IPS-15b (cell line): ENCODE data around the gene CCL27.
A peak's percentile ranks its signal among the peaks of the same experiment; 100 is the strongest.
"Not testable (repeated sequence)": the region's sequence is repeated elsewhere in the genome, so short reads cannot be mapped to it uniquely, and the experiment has no call there.

Experiments used
- H3K27me3 ChIP-seq: one replicate; pipeline ENCODE4 v1.6.1; 2013; ENCODE audit warnings: low read length; ENCODE audit not compliant: control insufficient read depth, insufficient read depth
- H3K36me3 ChIP-seq: one replicate; pipeline ENCODE4 v1.6.1; 2013; ENCODE audit warnings: low read length; ENCODE audit not compliant: control insufficient read depth, insufficient read depth
- H3K4me1 ChIP-seq: one replicate; pipeline ENCODE4 v1.6.1; 2013; ENCODE audit warnings: mild to moderate bottlenecking, low read length; ENCODE audit not compliant: control insufficient read depth, insufficient read depth
- H3K4me3 ChIP-seq: one replicate; pipeline ENCODE4 v1.5.1; 2013; ENCODE audit warnings: low read depth, low read length
- H3K9ac ChIP-seq: one replicate; pipeline ENCODE4 v1.6.1; 2013; ENCODE audit warnings: low read depth, mild to moderate bottlenecking, low read length
- H3K9me3 ChIP-seq: one replicate; pipeline ENCODE4 v1.6.1; 2013; ENCODE audit warnings: mild to moderate bottlenecking, low read length; ENCODE audit not compliant: control insufficient read depth, insufficient read depth

CCL27 gene

DNA sequence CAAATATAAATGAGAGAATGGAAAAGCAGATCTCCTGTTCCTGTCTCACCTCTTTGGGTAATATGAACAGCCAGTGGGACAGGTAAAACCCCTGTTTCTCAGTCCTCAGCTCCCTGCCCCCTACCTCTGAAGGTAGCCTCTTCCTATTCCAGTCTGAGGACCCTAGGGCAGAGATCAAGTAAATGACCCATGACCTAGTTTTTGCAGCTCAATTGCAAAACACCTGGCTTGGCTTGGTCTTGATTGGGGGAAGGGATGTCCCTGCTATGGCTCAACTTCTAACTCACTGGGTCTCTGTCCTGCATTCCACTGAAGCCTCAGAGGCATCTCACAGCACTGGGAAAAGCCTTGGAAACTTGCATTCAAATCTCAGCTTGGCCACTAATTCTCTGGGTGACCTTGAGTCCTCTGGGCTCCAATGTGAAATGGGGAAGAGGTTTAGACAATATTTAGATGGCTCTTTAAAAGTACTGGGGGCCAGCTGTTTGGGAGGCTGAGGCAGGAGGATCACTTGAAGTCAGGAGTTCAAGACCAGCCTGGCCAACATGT lies 17.6 kb downstream of the CCL27 start:
- Histone ChIP-seq H3K9me3 (no peaks in the 10 kb centered on the region), H3K4me1 (peaks cover 21% of the 10 kb centered on the region), H3K4me3 (peak overlapping the region; percentile 0), H3K36me3 (peaks cover 10% of the 10 kb centered on the region), H3K27me3 (no peaks in the 10 kb centered on the region), H3K9ac (peak overlapping the region; percentile 57)

GRCh38 chr9:34642679-34643078 lies 19.8 kb downstream of the CCL27 start:
- Histone ChIP-seq H3K4me1 (peaks cover 22% of the 10 kb centered on the region), H3K9me3 (no peaks in the 10 kb centered on the region), H3K4me3 (no peak overlapping the region), H3K36me3 (no peaks in the 10 kb centered on the region), H3K9ac (no peak overlapping the region), H3K27me3 (no peaks in the 10 kb centered on the region)

- not testable (repeated sequence) for H3K4me3 ChIP-seq, H3K27me3 ChIP-seq, H3K9me3 ChIP-seq, H3K9ac ChIP-seq, H3K36me3 ChIP-seq, H3K4me1 ChIP-seq
Measured at GRCh38 chr9:34639322-34639721, 23.1 kb downstream of the CCL27 start.

- Histone ChIP-seq H3K27me3 (peaks cover 10% of the 10 kb centered on the region), H3K4me3 (peak overlapping the region; percentile 80), H3K9me3 (no peaks in the 10 kb centered on the region), H3K9ac (peak overlapping the region; percentile 26), H3K36me3 (peaks cover 7% of the 10 kb centered on the region), H3K4me1 (peaks cover 8% of the 10 kb centered on the region)
Measured at GRCh38 chr9:34638138-34638445, 24.4 kb downstream of the CCL27 start.

DNA sequence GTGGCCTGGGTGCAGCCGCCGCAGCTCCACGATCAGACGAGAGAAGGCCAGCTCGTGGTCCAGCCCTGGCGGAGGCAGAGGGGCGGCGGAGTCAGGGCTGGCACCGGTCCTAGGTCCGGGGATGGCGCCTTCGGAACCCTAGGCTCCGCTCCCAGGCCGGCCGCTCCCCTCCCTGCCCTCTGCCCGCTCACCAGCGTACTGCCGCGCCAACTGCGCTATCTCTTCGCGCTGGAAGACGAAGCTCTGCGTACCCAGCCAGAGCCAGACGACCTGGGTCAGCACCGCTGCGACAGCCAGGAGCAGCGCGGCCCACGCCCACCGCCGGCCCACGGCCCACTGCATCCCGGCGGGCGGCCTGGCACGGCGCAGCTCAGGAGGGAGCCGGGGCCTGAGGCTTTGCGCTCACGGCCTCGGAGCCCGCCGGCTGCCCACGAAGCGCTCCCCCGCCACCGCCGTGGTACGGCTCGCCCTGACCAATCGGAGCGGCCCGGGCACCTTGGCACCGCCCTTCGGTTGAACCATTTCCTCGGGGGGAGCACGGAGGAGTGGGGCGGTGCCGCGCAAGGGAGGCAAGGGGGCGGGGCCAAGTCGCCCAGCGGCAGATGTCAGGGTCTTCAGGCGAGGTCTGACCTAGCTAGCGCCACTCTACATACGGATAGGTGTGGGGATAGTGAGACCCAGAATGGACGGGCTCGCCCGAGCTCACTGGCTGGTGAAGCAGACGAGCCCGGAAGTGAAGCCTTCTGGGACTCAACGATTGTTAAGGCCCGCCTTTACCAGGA lies 24.9 kb downstream of the CCL27 start, which contains the start of gene SIGMAR1:
Gene SIGMAR1 (minus strand): TSS at position 432 of the 782 bp plus-strand sequence. CDS start 90 bp downstream, at position 342.
- peak within 1 kb of the TSS; percentile 79 for H3K9ac ChIP-seq
- H3K4me3 ChIP-seq = peak within 1 kb of the TSS; percentile 80
- H3K4me1 ChIP-seq = peaks cover 8% of the 10 kb centered on the region

DNA sequence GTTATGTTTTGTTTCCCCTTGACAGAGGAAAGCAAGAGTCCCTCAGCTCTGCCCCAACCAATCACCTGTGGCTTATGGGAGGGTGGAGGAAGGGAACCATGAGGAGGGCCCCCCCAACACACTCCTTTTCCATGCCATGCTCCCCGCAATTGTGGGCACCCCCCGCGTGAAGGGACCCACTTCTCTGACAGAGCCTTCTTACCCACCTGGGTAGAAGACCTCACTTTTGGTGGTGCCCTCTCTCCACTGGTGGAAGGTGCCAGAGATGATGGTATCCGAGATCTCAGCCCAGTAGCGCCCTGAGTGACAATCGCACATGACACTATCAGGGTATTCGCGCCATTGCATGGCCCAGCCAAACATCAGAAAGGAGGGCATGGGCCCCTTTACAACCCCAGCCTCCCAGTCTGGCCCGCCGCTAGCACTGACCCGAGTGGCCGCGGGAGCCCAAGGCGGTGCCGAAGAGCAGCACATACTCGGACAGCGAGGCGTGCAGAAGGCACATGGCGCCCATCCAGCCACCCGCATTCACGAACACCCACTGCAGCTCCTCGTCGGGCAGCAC lies 25.6 kb downstream of the CCL27 start:
- Histone ChIP-seq H3K9me3 (no peaks in the 10 kb centered on the region), H3K4me1 (peaks cover 8% of the 10 kb centered on the region), H3K4me3 (peak overlapping the region; percentile 80), H3K36me3 (peaks cover 7% of the 10 kb centered on the region), H3K27me3 (peaks cover 18% of the 10 kb centered on the region), H3K9ac (peak overlapping the region; percentile 79)

More for the DNA sequence above, 24.9 kb downstream of the CCL27 start, which contains the start of gene SIGMAR1:
- H3K36me3 ChIP-seq = peaks cover 7% of the 10 kb centered on the region
- no peaks in the 10 kb centered on the region for H3K9me3 ChIP-seq
- H3K27me3 ChIP-seq = peaks cover 11% of the 10 kb centered on the region

DNA sequence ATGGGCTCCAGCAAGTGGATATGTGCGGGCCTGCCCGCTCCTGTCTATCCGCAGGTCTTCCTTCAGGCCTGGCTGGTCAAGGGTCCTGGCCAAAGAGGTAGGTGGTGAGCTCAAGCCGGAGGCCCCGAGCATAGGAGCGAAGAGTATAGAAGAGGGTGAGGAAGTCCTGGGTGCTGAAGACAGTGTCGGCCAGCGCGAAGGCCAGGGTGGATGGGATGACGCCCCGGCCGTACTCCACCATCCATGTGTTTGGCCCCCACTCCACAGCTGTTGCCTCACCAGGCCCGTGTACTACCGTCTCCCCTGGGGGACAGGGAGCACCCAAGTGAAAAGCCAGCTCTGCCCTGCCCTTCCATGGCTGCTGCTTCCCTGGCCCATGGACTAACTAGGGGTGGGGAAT lies 26.9 kb downstream of the CCL27 start:
- Histone ChIP-seq H3K4me1 (peaks cover 8% of the 10 kb centered on the region), H3K9ac (no peak overlapping the region), H3K27me3 (peaks cover 31% of the 10 kb centered on the region), H3K9me3 (no peaks in the 10 kb centered on the region), H3K4me3 (no peak overlapping the region), H3K36me3 (peaks cover 7% of the 10 kb centered on the region)

DNA sequence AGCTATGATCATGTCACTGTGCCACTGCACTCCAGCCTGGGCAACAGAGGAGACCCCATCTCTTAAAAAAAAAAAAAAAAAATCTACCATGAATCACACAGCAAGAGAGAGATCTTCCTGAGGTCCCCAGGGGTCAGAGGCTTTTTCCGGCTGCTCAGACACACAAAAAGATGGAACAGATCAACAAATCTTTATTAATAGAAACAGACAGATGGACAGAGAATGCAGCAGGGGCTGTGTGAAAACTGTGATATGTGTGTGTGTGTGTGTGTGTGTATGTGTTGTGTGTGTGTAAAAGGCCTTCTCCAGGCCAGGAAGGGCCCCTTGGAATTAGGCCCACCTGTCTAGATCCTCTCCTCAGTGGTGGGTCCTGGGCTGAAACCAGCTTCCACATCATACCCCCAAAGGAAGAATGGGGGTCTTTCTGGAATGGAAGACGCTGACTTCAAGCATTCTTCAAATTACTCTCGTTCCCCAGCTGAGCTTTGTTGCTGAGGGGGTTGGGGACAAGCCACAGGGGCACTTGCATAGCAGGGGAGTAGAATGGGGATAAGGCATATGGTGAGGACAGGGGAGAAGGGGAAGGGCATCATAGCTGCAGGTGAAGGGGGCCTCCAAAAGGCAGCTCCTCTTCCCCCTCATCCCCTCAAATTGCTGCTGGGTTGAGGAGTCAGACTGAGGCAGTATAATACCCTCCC lies 27.8 kb downstream of the CCL27 start:
- peaks cover 7% of the 10 kb centered on the region for H3K36me3 ChIP-seq
- H3K27me3 ChIP-seq = peaks cover 40% of the 10 kb centered on the region
- no peak overlapping the region for H3K4me3 ChIP-seq
- no peak overlapping the region for H3K9ac ChIP-seq
- H3K4me1 ChIP-seq = peaks cover 8% of the 10 kb centered on the region
- H3K9me3 ChIP-seq = no peaks in the 10 kb centered on the region

- peaks cover 7% of the 10 kb centered on the region for H3K36me3 ChIP-seq
- H3K9ac ChIP-seq = no peak overlapping the region
- no peak overlapping the region for H3K4me3 ChIP-seq
- H3K27me3 ChIP-seq = peaks cover 47% of the 10 kb centered on the region
- no peaks in the 10 kb centered on the region for H3K9me3 ChIP-seq
- H3K4me1 ChIP-seq = peaks cover 10% of the 10 kb centered on the region
Measured at GRCh38 chr9:34633851-34634550, 28.5 kb downstream of the CCL27 start.

GRCh38 chr9:34633166-34633565 lies 29.3 kb downstream of the CCL27 start:
- Histone ChIP-seq H3K9me3 (no peaks in the 10 kb centered on the region), H3K4me3 (no peak overlapping the region), H3K36me3 (peaks cover 7% of the 10 kb centered on the region), H3K4me1 (peaks cover 6% of the 10 kb centered on the region), H3K9ac (no peak overlapping the region), H3K27me3 (peaks cover 54% of the 10 kb centered on the region)

DNA sequence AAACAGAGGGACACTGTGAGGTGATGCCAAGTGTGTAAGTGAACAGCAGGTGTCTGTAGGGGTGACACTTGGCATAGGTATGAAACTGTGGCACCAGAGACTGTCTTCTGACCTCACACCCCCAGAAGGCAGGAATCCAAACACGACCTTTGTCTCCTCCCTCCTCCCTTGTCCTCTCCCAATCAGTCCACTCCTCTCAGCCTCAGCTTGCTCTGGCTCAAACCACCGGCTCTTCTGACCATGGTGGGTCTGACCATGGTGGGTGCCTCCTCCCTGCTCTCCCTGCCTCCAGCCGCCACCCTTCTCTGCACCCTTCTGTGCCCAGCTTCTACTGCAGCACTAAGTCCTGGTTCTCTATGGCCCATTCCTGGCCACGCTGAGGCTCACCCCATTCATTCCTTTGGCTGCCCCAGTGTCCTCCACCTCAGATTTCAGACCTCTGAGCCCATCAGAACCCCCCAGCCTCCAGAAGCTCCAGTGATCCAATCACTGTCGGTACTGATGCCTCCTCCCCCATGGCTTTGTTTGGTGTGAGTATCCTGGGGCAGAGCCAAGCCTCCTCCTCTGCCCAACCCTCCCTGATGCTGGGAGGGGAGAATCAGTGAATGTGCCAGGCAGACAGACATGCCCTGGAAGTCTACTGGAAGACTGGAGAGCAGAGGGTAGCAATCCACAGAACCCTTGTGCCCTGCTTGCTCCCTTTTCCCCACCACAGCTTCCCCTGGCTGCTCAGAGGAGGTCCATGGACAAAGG lies 31.9 kb downstream of the CCL27 start:
- Histone ChIP-seq H3K27me3 (peaks cover 72% of the 10 kb centered on the region), H3K4me3 (peak overlapping the region; percentile 8), H3K4me1 (peaks cover 6% of the 10 kb centered on the region), H3K9me3 (no peaks in the 10 kb centered on the region), H3K9ac (no peak overlapping the region), H3K36me3 (peaks cover 5% of the 10 kb centered on the region)
